Measurements from ENCODE around the gene LRRC30.
"Not testable (repeated sequence)": the region's sequence is repeated elsewhere in the genome, so short reads cannot be mapped to it uniquely, and the experiment has no call there.

LRRC30 gene

DNA sequence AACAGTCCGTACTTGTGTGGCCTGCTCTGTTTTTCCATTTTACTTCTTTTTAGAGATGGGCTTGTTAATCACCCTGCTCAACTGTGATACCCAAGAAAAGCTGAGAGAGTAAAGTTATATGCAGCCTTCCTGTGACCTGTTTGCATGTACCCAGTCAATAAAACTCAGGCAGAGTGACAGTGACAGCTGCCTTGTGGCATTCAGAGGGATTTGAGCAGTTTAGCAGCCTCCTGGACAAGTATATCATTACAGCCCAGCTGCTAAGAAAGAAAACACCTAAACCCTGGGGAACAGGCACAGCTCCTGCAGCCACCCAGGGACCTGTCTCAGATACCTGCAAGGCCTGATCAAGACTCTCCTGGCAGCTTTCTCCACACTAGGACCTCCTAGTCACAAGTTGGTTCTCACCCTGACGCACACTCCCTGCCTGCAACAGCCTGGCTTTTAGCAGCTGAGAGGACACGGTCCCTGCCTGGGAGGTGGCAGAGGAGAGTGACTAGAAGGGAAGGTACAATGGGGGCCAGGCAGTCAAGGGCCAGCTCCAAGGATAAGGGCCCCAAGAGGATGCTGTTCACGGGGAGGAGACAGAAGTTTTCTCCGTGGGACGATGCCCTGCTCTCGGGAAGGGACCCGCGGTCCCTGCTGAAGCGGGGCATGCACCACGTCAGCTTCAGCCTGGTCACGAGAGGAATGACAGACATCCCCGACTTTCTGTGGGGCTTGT is at the start of gene LRRC30:
LRRC30 (plus strand) TSS at position 464 of the 724 bp plus-strand sequence; CDS start at position 514, 50 bp downstream.
- no peak within 1 kb of the TSS for H3K27ac ChIP-seq (ENCODE audit: low read length)
- H3K27me3 ChIP-seq (ENCODE audit: low read depth, low read length): no peaks in the 10 kb centered on the region
- no peaks in the 10 kb centered on the region for H3K9me3 ChIP-seq (ENCODE audit: control insufficient read depth in 1 of 2, low read length in 2 of 2)
- no peaks in the 10 kb centered on the region for H3K36me3 ChIP-seq (ENCODE audit: control insufficient read depth in 1 of 2, insufficient read depth in 2 of 2, low read length in 2 of 2)
- no peak within 1 kb of the TSS for H3K4me3 ChIP-seq (ENCODE audit: low read depth in 1 of 2, low read length in 2 of 2)
- no peaks in the 10 kb centered on the region for H3K4me1 ChIP-seq (ENCODE audit: control insufficient read depth in 1 of 2, insufficient read depth in 2 of 2, low read length in 2 of 2)

GRCh38 chr18:7185701-7186100 is 45.2 kb upstream of the LRRC30 start:
- H3K4me3 ChIP-seq (ENCODE audit: low read depth in 1 of 2, low read length in 2 of 2): no peak overlapping the region
- H3K27ac ChIP-seq (ENCODE audit: low read length): no peak overlapping the region
- H3K27me3 ChIP-seq (ENCODE audit: low read depth, low read length): no peaks in the 10 kb centered on the region
- no peaks in the 10 kb centered on the region for H3K4me1 ChIP-seq (ENCODE audit: control insufficient read depth in 1 of 2, insufficient read depth in 2 of 2, low read length in 2 of 2)
- peaks cover 0 to 2% of the 10 kb centered on the region in 2 donors for H3K9me3 ChIP-seq (ENCODE audit: control insufficient read depth in 1 of 2, low read length in 2 of 2)
- no peaks in the 10 kb centered on the region for H3K36me3 ChIP-seq (ENCODE audit: control insufficient read depth in 1 of 2, insufficient read depth in 2 of 2, low read length in 2 of 2)

- Histone ChIP-seq H3K4me1 (ENCODE audit: control insufficient read depth in 1 of 2, insufficient read depth in 2 of 2, low read length in 2 of 2) (no peaks in the 10 kb centered on the region), H3K4me3 (ENCODE audit: low read depth in 1 of 2, low read length in 2 of 2) (no peak overlapping the region), H3K27ac (ENCODE audit: low read length) (no peak overlapping the region), H3K9me3 (ENCODE audit: control insufficient read depth in 1 of 2, low read length in 2 of 2) (no peaks in the 10 kb centered on the region), H3K27me3 (ENCODE audit: low read depth, low read length) (no peaks in the 10 kb centered on the region), H3K36me3 (ENCODE audit: control insufficient read depth in 1 of 2, insufficient read depth in 2 of 2, low read length in 2 of 2) (no peaks in the 10 kb centered on the region)
Measured at GRCh38 chr18:7190547-7191156, 40.2 kb upstream of the LRRC30 start.

DNA sequence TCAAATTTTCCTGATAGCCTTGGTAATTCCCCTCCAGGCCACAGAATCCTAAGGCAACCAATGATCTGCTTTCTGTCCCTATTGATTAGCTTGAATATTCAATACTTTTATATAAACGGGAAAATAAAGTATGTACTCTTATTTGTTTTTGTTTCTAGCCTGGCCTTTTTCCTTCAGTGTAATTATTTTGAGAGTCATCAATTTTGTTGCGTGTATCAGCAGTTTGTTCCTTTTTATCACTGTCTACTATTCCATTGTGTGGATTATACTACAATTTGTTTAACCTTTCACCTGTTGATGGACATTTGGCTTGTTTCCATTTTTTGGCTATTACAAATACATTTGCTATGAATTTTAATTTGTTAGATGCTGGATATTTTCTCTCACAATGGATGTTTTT is 39.2 kb upstream of the LRRC30 start:
- Histone ChIP-seq H3K36me3 (ENCODE audit: control insufficient read depth in 1 of 2, insufficient read depth in 2 of 2, low read length in 2 of 2) (no peaks in the 10 kb centered on the region), H3K27ac (ENCODE audit: low read length) (no peak overlapping the region), H3K27me3 (ENCODE audit: low read depth, low read length) (no peaks in the 10 kb centered on the region), H3K9me3 (ENCODE audit: control insufficient read depth in 1 of 2, low read length in 2 of 2) (no peaks in the 10 kb centered on the region), H3K4me1 (ENCODE audit: control insufficient read depth in 1 of 2, insufficient read depth in 2 of 2, low read length in 2 of 2) (no peaks in the 10 kb centered on the region), H3K4me3 (ENCODE audit: low read depth in 1 of 2, low read length in 2 of 2) (no peak overlapping the region)

DNA sequence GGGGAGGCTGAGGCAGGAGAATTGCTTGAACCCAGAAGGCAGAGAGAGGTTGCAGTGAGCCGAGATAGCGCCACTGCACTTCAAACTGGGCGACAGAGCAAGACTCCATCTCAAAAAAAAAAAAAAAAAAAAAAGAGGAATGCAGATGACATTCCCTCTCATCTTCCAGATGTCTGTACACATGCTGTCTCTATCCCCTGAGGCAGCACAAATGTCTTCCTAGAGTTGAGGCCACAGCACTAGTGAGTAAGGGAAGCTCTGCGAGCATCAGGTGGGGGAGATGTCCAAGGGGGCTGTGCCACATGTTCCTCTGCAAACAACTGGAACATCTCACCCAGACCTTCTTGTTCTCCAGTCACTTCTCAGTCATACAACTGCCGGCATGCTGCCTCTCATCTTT is 35.6 kb upstream of the LRRC30 start:
- H3K4me3 ChIP-seq (ENCODE audit: low read depth in 1 of 2, low read length in 2 of 2): no peak overlapping the region
- no peaks in the 10 kb centered on the region for H3K36me3 ChIP-seq (ENCODE audit: control insufficient read depth in 1 of 2, insufficient read depth in 2 of 2, low read length in 2 of 2)
- no peak overlapping the region for H3K27ac ChIP-seq (ENCODE audit: low read length)
- H3K9me3 ChIP-seq (ENCODE audit: control insufficient read depth in 1 of 2, low read length in 2 of 2): no peaks in the 10 kb centered on the region
- no peaks in the 10 kb centered on the region for H3K27me3 ChIP-seq (ENCODE audit: low read depth, low read length)
- peaks cover 0 to 4% of the 10 kb centered on the region in 2 donors for H3K4me1 ChIP-seq (ENCODE audit: control insufficient read depth in 1 of 2, insufficient read depth in 2 of 2, low read length in 2 of 2)

DNA sequence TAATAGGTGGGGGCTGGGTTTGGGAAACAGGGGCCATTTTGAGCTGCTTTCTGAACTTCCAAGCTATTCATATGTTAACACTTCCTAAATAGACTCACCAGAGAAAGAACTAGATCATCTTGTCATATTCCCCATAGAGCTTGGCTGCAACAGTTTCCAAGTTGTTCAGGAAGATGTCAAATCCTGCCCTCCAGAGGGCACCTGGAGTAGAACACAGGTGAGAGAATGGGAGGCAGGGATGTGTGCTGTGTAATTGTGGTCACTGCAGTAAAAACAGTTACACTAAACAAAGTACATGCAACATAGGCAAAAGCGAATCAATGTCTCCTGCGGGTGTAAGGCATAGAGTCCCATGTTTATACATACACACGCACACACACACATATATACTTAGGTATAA is 34.5 kb upstream of the LRRC30 start:
- Histone ChIP-seq H3K4me1 (ENCODE audit: control insufficient read depth in 1 of 2, insufficient read depth in 2 of 2, low read length in 2 of 2) (peaks cover 0 to 4% of the 10 kb centered on the region in 2 donors), H3K27me3 (ENCODE audit: low read depth, low read length) (no peaks in the 10 kb centered on the region), H3K27ac (ENCODE audit: low read length) (no peak overlapping the region), H3K9me3 (ENCODE audit: control insufficient read depth in 1 of 2, low read length in 2 of 2) (no peaks in the 10 kb centered on the region), H3K36me3 (ENCODE audit: control insufficient read depth in 1 of 2, insufficient read depth in 2 of 2, low read length in 2 of 2) (no peaks in the 10 kb centered on the region), H3K4me3 (ENCODE audit: low read depth in 1 of 2, low read length in 2 of 2) (no peak overlapping the region)

DNA sequence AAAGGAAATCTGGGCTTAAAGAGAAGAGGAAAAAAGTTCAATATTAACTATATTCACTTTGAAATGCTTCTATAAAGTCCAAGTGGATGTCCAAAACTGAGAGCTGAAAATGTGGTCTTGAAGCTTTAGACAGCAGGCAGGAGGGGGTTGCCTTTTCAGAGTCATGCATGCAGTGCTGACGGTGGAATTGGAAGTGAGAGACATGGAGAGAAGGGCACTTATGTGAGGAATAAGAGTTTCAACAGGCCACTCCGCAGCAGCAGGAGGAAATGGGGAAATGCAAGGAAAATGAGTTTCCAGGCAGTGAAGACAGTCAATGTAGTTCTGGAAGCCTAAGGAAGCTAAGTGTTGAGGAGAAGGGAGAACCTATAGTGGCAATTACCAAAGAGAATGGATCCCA is 33.0 kb upstream of the LRRC30 start:
- Histone ChIP-seq H3K4me3 (ENCODE audit: low read depth in 1 of 2, low read length in 2 of 2) (no peak overlapping the region), H3K27ac (ENCODE audit: low read length) (no peak overlapping the region), H3K4me1 (ENCODE audit: control insufficient read depth in 1 of 2, insufficient read depth in 2 of 2, low read length in 2 of 2) (peaks cover 0 to 4% of the 10 kb centered on the region in 2 donors), H3K9me3 (ENCODE audit: control insufficient read depth in 1 of 2, low read length in 2 of 2) (no peaks in the 10 kb centered on the region), H3K36me3 (ENCODE audit: control insufficient read depth in 1 of 2, insufficient read depth in 2 of 2, low read length in 2 of 2) (no peaks in the 10 kb centered on the region), H3K27me3 (ENCODE audit: low read depth, low read length) (no peaks in the 10 kb centered on the region)

GRCh38 chr18:7198326-7198725 is 32.6 kb upstream of the LRRC30 start:
- Histone ChIP-seq H3K4me1 (ENCODE audit: control insufficient read depth in 1 of 2, insufficient read depth in 2 of 2, low read length in 2 of 2) (peaks cover 0 to 4% of the 10 kb centered on the region in 2 donors), H3K9me3 (ENCODE audit: control insufficient read depth in 1 of 2, low read length in 2 of 2) (no peaks in the 10 kb centered on the region), H3K36me3 (ENCODE audit: control insufficient read depth in 1 of 2, insufficient read depth in 2 of 2, low read length in 2 of 2) (no peaks in the 10 kb centered on the region), H3K4me3 (ENCODE audit: low read depth in 1 of 2, low read length in 2 of 2) (no peak overlapping the region), H3K27ac (ENCODE audit: low read length) (no peak overlapping the region), H3K27me3 (ENCODE audit: low read depth, low read length) (no peaks in the 10 kb centered on the region)

GRCh38 chr18:7201096-7201495 is 29.8 kb upstream of the LRRC30 start:
- H3K27ac ChIP-seq (ENCODE audit: low read length): no peak overlapping the region
- H3K4me3 ChIP-seq (ENCODE audit: low read depth in 1 of 2, low read length in 2 of 2): no peak overlapping the region
- H3K36me3 ChIP-seq (ENCODE audit: control insufficient read depth in 1 of 2, insufficient read depth in 2 of 2, low read length in 2 of 2): no peaks in the 10 kb centered on the region
- no peaks in the 10 kb centered on the region for H3K27me3 ChIP-seq (ENCODE audit: low read depth, low read length)
- peaks cover 0 to 7% of the 10 kb centered on the region in 2 donors for H3K4me1 ChIP-seq (ENCODE audit: control insufficient read depth in 1 of 2, insufficient read depth in 2 of 2, low read length in 2 of 2)
- no peaks in the 10 kb centered on the region for H3K9me3 ChIP-seq (ENCODE audit: control insufficient read depth in 1 of 2, low read length in 2 of 2)

DNA sequence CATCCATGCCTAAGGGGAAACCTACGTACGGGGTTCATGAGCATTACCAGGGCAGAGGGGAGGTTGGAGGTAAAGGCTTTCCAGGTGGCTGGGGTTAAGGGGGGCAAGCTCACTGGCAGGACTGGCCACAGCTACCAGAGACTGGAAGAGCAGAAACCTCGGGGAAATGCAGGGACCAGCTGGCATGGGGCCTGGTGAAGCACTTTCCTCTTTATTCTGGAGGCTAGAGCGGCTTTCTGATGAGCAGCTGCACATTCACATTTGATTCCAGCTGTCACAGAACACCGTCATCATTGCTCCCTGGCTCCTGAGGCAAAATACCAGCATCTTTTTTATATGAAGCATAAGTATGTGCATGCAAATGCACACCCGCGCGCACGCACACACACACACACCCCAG is 28.7 kb upstream of the LRRC30 start:
- Histone ChIP-seq H3K36me3 (ENCODE audit: control insufficient read depth in 1 of 2, insufficient read depth in 2 of 2, low read length in 2 of 2) (no peaks in the 10 kb centered on the region), H3K27ac (ENCODE audit: low read length) (no peak overlapping the region), H3K9me3 (ENCODE audit: control insufficient read depth in 1 of 2, low read length in 2 of 2) (no peaks in the 10 kb centered on the region), H3K27me3 (ENCODE audit: low read depth, low read length) (no peaks in the 10 kb centered on the region), H3K4me1 (ENCODE audit: control insufficient read depth in 1 of 2, insufficient read depth in 2 of 2, low read length in 2 of 2) (peaks cover 0 to 12% of the 10 kb centered on the region in 2 donors), H3K4me3 (ENCODE audit: low read depth in 1 of 2, low read length in 2 of 2) (no peak overlapping the region)

GRCh38 chr18:7203601-7204000 is 27.3 kb upstream of the LRRC30 start:
- not testable (repeated sequence) for H3K27me3 ChIP-seq (ENCODE audit: low read depth, low read length); H3K4me3 ChIP-seq (ENCODE audit: low read depth in 1 of 2, low read length in 2 of 2); H3K4me1 ChIP-seq (ENCODE audit: control insufficient read depth in 1 of 2, insufficient read depth in 2 of 2, low read length in 2 of 2); H3K27ac ChIP-seq (ENCODE audit: low read length); H3K9me3 ChIP-seq (ENCODE audit: control insufficient read depth in 1 of 2, low read length in 2 of 2); H3K36me3 ChIP-seq (ENCODE audit: control insufficient read depth in 1 of 2, insufficient read depth in 2 of 2, low read length in 2 of 2)

GRCh38 chr18:7205346-7205745 is 25.5 kb upstream of the LRRC30 start:
- no peaks in the 10 kb centered on the region for H3K27me3 ChIP-seq (ENCODE audit: low read depth, low read length)
- no peaks in the 10 kb centered on the region for H3K36me3 ChIP-seq (ENCODE audit: control insufficient read depth in 1 of 2, insufficient read depth in 2 of 2, low read length in 2 of 2)
- no peak overlapping the region for H3K27ac ChIP-seq (ENCODE audit: low read length)
- H3K4me3 ChIP-seq (ENCODE audit: low read depth in 1 of 2, low read length in 2 of 2): no peak overlapping the region
- H3K9me3 ChIP-seq (ENCODE audit: control insufficient read depth in 1 of 2, low read length in 2 of 2): no peaks in the 10 kb centered on the region
- H3K4me1 ChIP-seq (ENCODE audit: control insufficient read depth in 1 of 2, insufficient read depth in 2 of 2, low read length in 2 of 2): peaks cover 0 to 8% of the 10 kb centered on the region in 2 donors
